ENCODE data around the gene MAPK8IP3. TPM values are rescaled to one million over a fixed set of nuclear protein-coding genes. Genes with fewer than 3 reads are reported as not detected.

MAPK8IP3 gene
- total RNA-seq, 2 experiments from 2014 or later: 290 to 297 TPM

- no peak overlapping the region for H3K27ac ChIP-seq (ENCODE audit: low read depth in 1 of 2, low read length in 2 of 2)
- TF ChIP-seq, protein P1, sequence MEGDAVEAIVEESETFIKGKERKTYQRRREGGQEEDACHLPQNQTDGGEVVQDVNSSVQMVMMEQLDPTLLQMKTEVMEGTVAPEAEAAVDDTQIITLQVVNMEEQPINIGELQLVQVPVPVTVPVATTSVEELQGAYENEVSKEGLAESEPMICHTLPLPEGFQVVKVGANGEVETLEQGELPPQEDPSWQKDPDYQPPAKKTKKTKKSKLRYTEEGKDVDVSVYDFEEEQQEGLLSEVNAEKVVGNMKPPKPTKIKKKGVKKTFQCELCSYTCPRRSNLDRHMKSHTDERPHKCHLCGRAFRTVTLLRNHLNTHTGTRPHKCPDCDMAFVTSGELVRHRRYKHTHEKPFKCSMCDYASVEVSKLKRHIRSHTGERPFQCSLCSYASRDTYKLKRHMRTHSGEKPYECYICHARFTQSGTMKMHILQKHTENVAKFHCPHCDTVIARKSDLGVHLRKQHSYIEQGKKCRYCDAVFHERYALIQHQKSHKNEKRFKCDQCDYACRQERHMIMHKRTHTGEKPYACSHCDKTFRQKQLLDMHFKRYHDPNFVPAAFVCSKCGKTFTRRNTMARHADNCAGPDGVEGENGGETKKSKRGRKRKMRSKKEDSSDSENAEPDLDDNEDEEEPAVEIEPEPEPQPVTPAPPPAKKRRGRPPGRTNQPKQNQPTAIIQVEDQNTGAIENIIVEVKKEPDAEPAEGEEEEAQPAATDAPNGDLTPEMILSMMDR (IDR thresholded peaks at IDR 0.05): no peak
Observed at GRCh38 chr16:1787056-1787321, 81.0 kb downstream of the MAPK8IP3 start.

DNA sequence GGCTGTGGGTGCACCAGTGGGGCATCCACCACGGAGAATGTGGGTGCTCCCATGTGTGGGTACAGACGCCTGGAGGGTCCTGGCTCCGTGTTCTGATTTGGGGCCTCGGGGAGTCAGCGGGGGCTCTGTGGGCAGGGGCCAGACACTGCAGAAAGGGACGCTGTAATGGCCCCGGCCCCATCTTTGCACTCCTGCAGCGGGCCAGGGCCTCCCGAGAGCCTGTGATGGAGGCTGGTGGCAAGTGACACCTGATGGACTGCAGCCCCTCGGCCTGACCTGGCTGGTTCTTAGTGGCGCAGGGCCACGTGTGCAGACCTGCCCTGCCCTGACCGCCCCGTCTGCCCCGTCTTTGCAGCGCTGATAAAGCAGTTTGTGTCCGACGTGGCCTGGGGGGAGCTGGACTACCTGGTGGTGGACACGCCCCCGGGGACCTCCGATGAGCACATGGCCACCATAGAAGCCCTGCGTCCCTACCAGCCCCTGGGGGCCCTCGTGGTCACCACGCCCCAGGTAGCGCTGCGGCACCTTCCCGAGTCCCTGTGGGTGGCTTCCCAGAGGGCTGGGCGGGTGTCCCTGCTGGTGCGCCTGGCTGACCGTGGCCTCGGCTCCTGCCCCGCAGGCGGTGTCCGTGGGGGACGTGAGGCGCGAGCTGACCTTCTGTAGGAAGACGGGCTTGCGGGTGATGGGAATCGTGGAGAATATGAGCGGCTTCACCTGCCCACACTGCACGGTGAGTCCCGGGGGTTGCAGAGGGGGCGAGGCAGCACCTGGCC is 81.5 kb downstream of the MAPK8IP3 start:
- H3K36me3 ChIP-seq (ENCODE audit: insufficient read depth, low read length): peaks cover 38% of the 10 kb centered on the region
- H3K27me3 ChIP-seq (ENCODE audit: control insufficient read depth in 1 of 2, insufficient read depth in 2 of 2, low read length in 2 of 2): no peaks in the 10 kb centered on the region
- H3K9me3 ChIP-seq (ENCODE audit: control insufficient read depth in 1 of 2, insufficient read depth in 1 of 2, low read length in 2 of 2): peaks cover 0 to 6% of the 10 kb centered on the region in 2 experiments
- ChIA-PET CTCF (no interaction called here), POLR2A (no interaction called here)
- H3K27ac Mint-ChIP-seq: no peak overlapping the region
- H3K4me3 Mint-ChIP-seq: no peak overlapping the region
- peaks cover 35% of the 10 kb centered on the region for H3K4me1 ChIP-seq (ENCODE audit: insufficient read depth, low read length)
- DNase-seq (no peak), ATAC-seq (ENCODE audit: poor library complexity) (no peak)
- H3K9me3 Mint-ChIP-seq: no peaks in the 10 kb centered on the region
- no peak overlapping the region for H3K27ac ChIP-seq (ENCODE audit: low read depth in 1 of 2, low read length in 2 of 2)
- H3K27me3 Mint-ChIP-seq: no peaks in the 10 kb centered on the region
- TF ChIP-seq, protein P1 (IDR thresholded peaks at IDR 0.05): no peak
- H3K4me1 Mint-ChIP-seq (ENCODE audit: low read depth): peaks cover 14% of the 10 kb centered on the region
- intact Hi-C loops (cut with DNase I, micrococcal nuclease): loop anchor here in 1 of 2 experiments (10.0 kb wide), 2 partner anchors 483 to 1383 kb away; partner anchors contain the start of genes DECR2 and UBE2I
- H3K36me3 Mint-ChIP-seq (ENCODE audit: low read depth): peaks cover 17% of the 10 kb centered on the region
- no peak overlapping the region for H3K4me3 ChIP-seq (ENCODE audit: low read length)

More at GRCh38 chr16:1787056-1787321, 81.0 kb downstream of the MAPK8IP3 start:
- H3K36me3 ChIP-seq (ENCODE audit: insufficient read depth, low read length): peaks cover 38% of the 10 kb centered on the region
- Mint-ChIP-seq H3K36me3 (ENCODE audit: low read depth) (peaks cover 20% of the 10 kb centered on the region), H3K4me3 (no peak overlapping the region), H3K9me3 (no peaks in the 10 kb centered on the region), H3K27me3 (no peaks in the 10 kb centered on the region), H3K4me1 (ENCODE audit: low read depth) (peaks cover 17% of the 10 kb centered on the region), H3K27ac (no peak overlapping the region)
- peaks cover 35% of the 10 kb centered on the region for H3K4me1 ChIP-seq (ENCODE audit: insufficient read depth, low read length)
- H3K27me3 ChIP-seq (ENCODE audit: control insufficient read depth in 1 of 2, insufficient read depth in 2 of 2, low read length in 2 of 2): no peaks in the 10 kb centered on the region
- peak in 1 of 14 experiments; percentile 3 for DNase-seq
- no peak overlapping the region for H3K4me3 ChIP-seq (ENCODE audit: low read length)
- intact Hi-C loops (cut with DNase I, micrococcal nuclease): loop anchor here in 1 of 2 experiments (10.0 kb wide), 2 partner anchors 482 to 1382 kb away; partner anchors contain the start of genes DECR2 and UBE2I
- peaks cover 0 to 6% of the 10 kb centered on the region in 2 experiments for H3K9me3 ChIP-seq (ENCODE audit: control insufficient read depth in 1 of 2, insufficient read depth in 1 of 2, low read length in 2 of 2)
- CTCF ChIA-PET: no interaction called here
- POLR2A ChIA-PET: no interaction called here
- no peak for ATAC-seq (ENCODE audit: poor library complexity)

- no peak overlapping the region for H3K4me3 ChIP-seq (ENCODE audit: low read length)
- H3K4me3 Mint-ChIP-seq: no peak overlapping the region
- peaks cover 33% of the 10 kb centered on the region for H3K4me1 ChIP-seq (ENCODE audit: insufficient read depth, low read length)
- DNase-seq: peak in 1 of 14 experiments; percentile 35
- no peaks in the 10 kb centered on the region for H3K27me3 ChIP-seq (ENCODE audit: control insufficient read depth in 1 of 2, insufficient read depth in 2 of 2, low read length in 2 of 2)
- POLR2A ChIA-PET: no interaction called here
- peaks cover 9% of the 10 kb centered on the region for H3K4me1 Mint-ChIP-seq (ENCODE audit: low read depth)
- TF ChIP-seq, protein P1 (IDR thresholded peaks at IDR 0.05): no peak
- H3K27ac ChIP-seq (ENCODE audit: low read depth in 1 of 2, low read length in 2 of 2): no peak overlapping the region
- peaks cover 0 to 6% of the 10 kb centered on the region in 2 experiments for H3K9me3 ChIP-seq (ENCODE audit: control insufficient read depth in 1 of 2, insufficient read depth in 1 of 2, low read length in 2 of 2)
- H3K36me3 ChIP-seq (ENCODE audit: insufficient read depth, low read length): peaks cover 38% of the 10 kb centered on the region
- intact Hi-C loops (cut with DNase I, micrococcal nuclease): loop anchor here in 1 of 2 experiments (10.0 kb wide), 2 partner anchors 483 to 1383 kb away; partner anchors contain the start of genes DECR2 and UBE2I
- no peaks in the 10 kb centered on the region for H3K9me3 Mint-ChIP-seq
- no peak overlapping the region for H3K27ac Mint-ChIP-seq
- H3K36me3 Mint-ChIP-seq (ENCODE audit: low read depth): peaks cover 11% of the 10 kb centered on the region
- H3K27me3 Mint-ChIP-seq: no peaks in the 10 kb centered on the region
- CTCF ChIA-PET: no interaction called here
- no peak for ATAC-seq (ENCODE audit: poor library complexity)
Observed at GRCh38 chr16:1788095-1788707, 82.2 kb downstream of the MAPK8IP3 start.
